K562 (cell line): ENCODE data around the gene IGDCC3. TPM values are rescaled to one million over a fixed set of nuclear protein-coding genes. Genes with fewer than 3 reads are reported as not detected.
"Not testable (repeated sequence)": the region's sequence is repeated elsewhere in the genome, so short reads cannot be mapped to it uniquely, and the experiment has no call there.

Experiments
- ATAC-seq: fragments of 200-7000 bp; cut with Tn5 transposase; 3 replicates; pipeline ENCODE4 v1.9.1; 2020; ENCODE audit warnings: moderate library complexity
- BruUV-seq: library from RNA; stranded (reverse); fragments of 400-500 nt; replicated peaks from 2 replicates; lab custom pipeline; 2021; lab: Mats Ljungman, UMichigan
- CTCF ChIA-PET: fragments of 300-600 bp; formaldehyde crosslinking; extraction: SDS; loops from one replicate; lab custom pipeline; 2021; ENCODE audit warnings: low intra/inter-chr PET ratio; lab: Yijun Ruan, JAX
- POLR2A ChIA-PET: fragments of 300-600, 350-650 bp; sonication (Branson Sonifier 250); formaldehyde crosslinking; extraction: SDS; loops from one replicate; lab custom pipeline; 2021; ENCODE audit warnings: antibody characterized with exemption, inconsistent platforms; lab: Yijun Ruan, JAX
- DNase-seq, 4 experiments: peaks; one replicate each; pipeline versions ENCODE4 v3.0.0 to v3.0.0-alpha.2; 2011 to 2018; ENCODE audit warnings: low spot score in 3 of 4, mixed read lengths in 3 of 4; ENCODE audit errors: extremely low read depth in 1 of 4
- FAIRE-seq: peaks from 2 replicates; lab custom pipeline; 2011; peaks lifted over from hg19 to GRCh38; lab: Jason Lieb, UNC
- H2AFZ ChIP-seq: 2 replicates; pipeline ENCODE4 v1.6.0; 2011; ENCODE audit warnings: low read depth, low read length, control low read depth, inconsistent platforms
- H3K27ac ChIP-seq: fragments of 200-600 bp; 3 replicates; pipeline ENCODE4 v1.8.0; 2011; ENCODE audit warnings: low read depth, mild to moderate bottlenecking, control low read depth, inconsistent platforms, low read length, moderate library complexity, mixed read lengths; ENCODE audit errors: extremely low read depth
- H3K27me3 ChIP-seq, 2 experiments: fragments of 300-600 bp in 1 of 2; 2 replicates in 1 of 2; 3 replicates in 1 of 2; pipeline versions ENCODE4 v1.6.0 to v1.8.0; 2011; ENCODE audit warnings: inconsistent platforms in 2 of 2, low read length in 2 of 2, mild to moderate bottlenecking in 1 of 2, mixed read lengths in 1 of 2, moderate library complexity in 1 of 2; ENCODE audit not compliant: control insufficient read depth in 2 of 2, insufficient read depth in 2 of 2
- H3K36me3 ChIP-seq: fragments of 300-600 bp; 3 replicates; pipeline ENCODE4 v1.8.0; 2011; ENCODE audit warnings: mild to moderate bottlenecking, low read length, inconsistent platforms; ENCODE audit not compliant: control insufficient read depth, insufficient read depth
- H3K4me1 ChIP-seq, 2 experiments: fragments of 200-600 bp in 1 of 2; replicated peaks in 1 of 2; 2 replicates in 1 of 2; 3 replicates in 1 of 2; pipeline versions ENCODE4 v1.5.1 to v1.8.0; 2011; ENCODE audit warnings: inconsistent platforms in 2 of 2, low read length in 2 of 2, mild to moderate bottlenecking in 1 of 2, mixed read lengths in 1 of 2, moderate library complexity in 1 of 2; ENCODE audit not compliant: control insufficient read depth in 2 of 2, insufficient read depth in 2 of 2
- H3K4me2 ChIP-seq: 2 replicates; pipeline ENCODE4 v1.6.1; 2011; ENCODE audit warnings: low read length, control low read depth, inconsistent platforms, mixed read lengths; ENCODE audit not compliant: insufficient read depth
- H3K4me3 ChIP-seq: fragments of 200-600 bp; sonication (generic), shearing (Covaris generic); 2 replicates; pipeline ENCODE4 v1.5.1; 2016; ENCODE audit warnings: control low read depth, inconsistent platforms
- H3K79me2 ChIP-seq: fragments of 200-600 bp; 3 replicates; pipeline ENCODE4 v1.8.0; 2011; ENCODE audit warnings: low read length, inconsistent platforms; ENCODE audit not compliant: control insufficient read depth, insufficient read depth
- H3K9ac ChIP-seq, 2 experiments: 2 replicates each; pipeline versions ENCODE4 v1.6.0 to v1.6.1; 2011; ENCODE audit warnings: low read depth in 2 of 2, low read length in 2 of 2, control low read depth in 1 of 2, inconsistent platforms in 1 of 2, mild to moderate bottlenecking in 1 of 2, mixed read lengths in 1 of 2; ENCODE audit not compliant: insufficient read depth in 1 of 2
- H3K9me1 ChIP-seq: one replicate; pipeline ENCODE4 v1.6.0; 2011; ENCODE audit warnings: inconsistent platforms, mild to moderate bottlenecking, low read length, moderate library complexity; ENCODE audit not compliant: control insufficient read depth, insufficient read depth
- H3K9me3 ChIP-seq: replicated peaks from 2 replicates; pipeline ENCODE4 v1.5.1; 2011; ENCODE audit warnings: low read depth, low read length, inconsistent platforms; ENCODE audit not compliant: control insufficient read depth, insufficient read depth
- H4K20me1 ChIP-seq: replicated peaks from 2 replicates; pipeline ENCODE4 v1.6.1; 2011; ENCODE audit warnings: low read length, inconsistent platforms, mixed read lengths; ENCODE audit not compliant: control insufficient read depth, insufficient read depth
- ADNP ChIP-seq: fragments of 200-800 bp; sonication (Bioruptor generic); IDR thresholded peaks from 2 replicates; pipeline ENCODE4 v1.6.1; 2016; ENCODE audit warnings: missing genetic modification characterization, missing compliant biosample characterization
- BCOR ChIP-seq: fragments of 450-650 bp; IDR thresholded peaks from 2 replicates; pipeline ENCODE4 v1.6.1; 2016
- ESRRA ChIP-seq: fragments of 450-650 bp; IDR thresholded peaks from 2 replicates; pipeline ENCODE4 v1.6.1; 2014; ENCODE audit warnings: low read depth, mild to moderate bottlenecking, moderate library complexity, borderline replicate concordance
- RBM25 ChIP-seq: fragments of 200-400 bp; formaldehyde crosslinking; IDR thresholded peaks from 2 replicates; pipeline ENCODE4 v1.6.1; 2018; ENCODE audit warnings: low read length, low read depth, moderate library complexity; ENCODE audit not compliant: severe bottlenecking
- YY1 ChIP-seq, 3 experiments: IDR thresholded peaks; 2 replicates each; pipeline ENCODE4 v1.6.1; 2011; ENCODE audit warnings: low read length in 2 of 3, mild to moderate bottlenecking in 2 of 3, moderate library complexity in 2 of 3, borderline replicate concordance in 1 of 3, control low read depth in 1 of 3, low read depth in 1 of 3; ENCODE audit not compliant: insufficient read depth in 3 of 3, insufficient replicate concordance in 2 of 3, control insufficient read depth in 1 of 3, insufficient read length in 1 of 3; ENCODE audit errors: extremely low read depth in 1 of 3
- WGBS: fragments of 100-300 bp; shearing (Covaris generic); methylation state at CpG from one replicate; pipeline ENCODE4 v1.1.6; 2016; ENCODE audit warnings: low coverage, mixed read lengths; ENCODE audit not compliant: insufficient coverage; ENCODE audit errors: missing lambda C conversion rate; 5-methylcytosine and 5-hydroxymethylcytosine counted together
- in situ Hi-C: fragments of 300-500 bp; cut with MboI; formaldehyde crosslinking; loops from 4 replicates; pipeline ENCODE4 v1.15.0; 2018; ENCODE audit warnings: inconsistent platforms, mixed read lengths
- intact Hi-C: fragments of 100-400 bp; cut with micrococcal nuclease; formaldehyde crosslinking; loops from 2 replicates; pipeline ENCODE4 v1.14.2; 2022
- polyA plus RNA-seq, 8 experiments: library from polyadenylated mRNA; depleted of rRNA in 4 of 8; stranded (reverse) in 5 of 8; unstranded in 3 of 8; fragments of >200 nt; fragmentation: Nextera tagmentation in 2 of 8; fragmentation: Illumina TruSeq in 1 of 8; extraction: Ambion mirVana in 2 of 8; extraction: Trizol in 1 of 8; gene quantifications; 2 replicates each; pipeline versions ENCODE4 v1.2.1 to v1.2.3, GENCODE V29; 2011 to 2014; ENCODE audit warnings: inconsistent platforms in 1 of 8, missing spikeins in 1 of 8
- total RNA-seq, 7 experiments: library from RNA; depleted of rRNA in 6 of 7; stranded (reverse); fragments of >200 nt in 6 of 7; fragmentation: Illumina TruSeq in 2 of 7; extraction: Trizol in 2 of 7; gene quantifications; 2 replicates each; pipeline versions ENCODE4 v1.2.1 to v1.2.3, GENCODE V29; 2011 to 2021; ENCODE audit warnings: low replicate concordance in 1 of 7
- TF ChIP-seq, protein P1 (sequence below): IDR thresholded peaks from 2 replicates; pipeline ENCODE4 v1.6.1; 2016; ENCODE audit warnings: missing genetic modification characterization, missing compliant biosample characterization

Gene IGDCC3
- total and polyA plus RNA-seq, 9 of the 15 experiments (the other 6 are each of a cell fraction or from before 2014, with no cell fraction given), result not detected

DNA sequence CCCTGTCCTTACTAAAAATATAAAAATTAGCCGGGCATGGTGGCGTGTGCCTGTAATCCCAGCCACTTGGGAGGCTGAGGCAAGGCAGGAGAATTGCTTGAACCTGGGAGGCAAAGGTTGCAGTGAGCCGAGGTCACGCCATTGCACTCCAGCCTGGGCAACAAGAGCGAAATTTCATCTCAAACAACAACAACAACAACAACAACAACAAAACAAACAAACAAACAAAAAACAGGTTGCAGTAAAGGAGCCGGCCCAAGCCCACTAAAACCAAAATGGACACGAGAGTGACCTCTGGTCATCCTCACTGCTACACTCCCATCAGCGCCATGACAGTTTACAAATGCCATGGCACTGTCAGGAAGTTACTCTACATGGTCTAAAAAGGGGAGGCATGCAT, 30.0 kb downstream of the IGDCC3 start:
- H3K4me1 ChIP-seq, ATAC-seq, CTCF ChIA-PET, H3K4me3 ChIP-seq, in situ Hi-C loops, POLR2A ChIA-PET, H3K9ac ChIP-seq, H3K4me2 ChIP-seq, H3K79me2 ChIP-seq, FAIRE-seq, H3K36me3 ChIP-seq, H2AFZ ChIP-seq, intact Hi-C loops, BruUV-seq, H3K9me3 ChIP-seq, H4K20me1 ChIP-seq, H3K27ac ChIP-seq, H3K9me1 ChIP-seq, DNase-seq: not testable (repeated sequence)
- H3K27me3 ChIP-seq, result peaks cover 17 to 20% of the 10 kb centered on the region in 2 experiments; a peak in 3 of 5 replicates
- peak in 1 of 3 experiments; percentile 50 for TF ChIP-seq YY1 (IDR thresholded peaks at IDR 0.05; ENCODE audit: borderline replicate concordance in 1 of 3, control insufficient read depth in 1 of 3, extremely low read depth in 1 of 3, insufficient read depth in 3 of 3, insufficient read length in 1 of 3, insufficient replicate concordance in 2 of 3, low read depth in 1 of 3, low read length in 2 of 3)
- WGBS, result 26% methylated on average over 8 of the region's 8 CpGs

DNA sequence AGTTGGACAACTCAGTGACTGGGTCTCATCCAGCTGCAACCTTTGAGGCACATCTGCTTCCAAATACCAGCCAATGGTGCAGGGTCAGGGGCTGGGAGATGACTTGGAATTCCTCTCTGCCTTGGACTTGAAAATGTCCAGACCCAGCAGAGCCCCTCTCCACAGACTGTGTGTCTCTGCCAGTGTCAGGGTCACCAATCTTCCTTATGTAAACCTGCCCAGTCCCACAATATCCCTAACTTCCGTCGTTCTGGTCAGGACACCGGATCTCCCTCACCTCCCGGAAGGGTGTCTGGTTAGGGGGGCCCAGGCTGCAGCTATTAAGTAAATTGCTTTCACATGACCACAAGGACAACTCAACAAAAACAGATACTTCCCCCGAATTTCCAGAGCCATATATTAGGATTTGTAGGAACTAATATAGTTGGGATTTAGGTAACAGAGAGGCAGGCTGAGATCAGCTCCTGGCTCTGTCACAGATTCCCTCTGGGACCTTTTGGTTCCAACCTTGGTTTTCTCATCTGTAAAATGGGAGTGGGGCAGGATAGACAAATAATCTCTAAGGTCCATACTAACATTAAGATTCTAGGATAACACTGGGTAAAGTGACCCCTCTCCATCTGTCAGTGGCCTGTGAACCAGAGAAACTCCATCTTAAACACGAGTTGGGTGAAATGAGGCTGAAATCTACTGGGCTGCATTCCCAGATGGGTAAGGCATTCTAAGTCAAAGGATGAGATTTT, 30.8 kb downstream of the IGDCC3 start:
- peaks cover 20 to 27% of the 10 kb centered on the region in 2 experiments; a peak in 4 of 5 replicates for H3K27me3 ChIP-seq
- in situ Hi-C loops (no loop called here), intact Hi-C loops (no loop called here)
- DNase-seq, result no peak
- no peak overlapping the region for H3K27ac ChIP-seq
- FAIRE-seq, result no peak
- no TSS peak for BruUV-seq
- H4K20me1 ChIP-seq, result peaks cover 4% of the 10 kb centered on the region; the same call in 1 of the 2 replicates
- CTCF ChIA-PET, result no interaction called here
- no peaks in the 10 kb centered on the region for H3K9me1 ChIP-seq
- 13% methylated on average over 6 of the region's 6 CpGs for WGBS
- no peak overlapping the region for H3K4me3 ChIP-seq
- H3K36me3 ChIP-seq, result no peaks in the 10 kb centered on the region
- no peak overlapping the region for H3K4me2 ChIP-seq
- no peaks in the 10 kb centered on the region for H3K79me2 ChIP-seq
- H2AFZ ChIP-seq, result no peak overlapping the region
- H3K9me3 ChIP-seq, result no peaks in the 10 kb centered on the region
- TF ChIP-seq BCOR, result peak; percentile 42; the same call in 1 of the 2 replicates
- TF ChIP-seq, protein P1, sequence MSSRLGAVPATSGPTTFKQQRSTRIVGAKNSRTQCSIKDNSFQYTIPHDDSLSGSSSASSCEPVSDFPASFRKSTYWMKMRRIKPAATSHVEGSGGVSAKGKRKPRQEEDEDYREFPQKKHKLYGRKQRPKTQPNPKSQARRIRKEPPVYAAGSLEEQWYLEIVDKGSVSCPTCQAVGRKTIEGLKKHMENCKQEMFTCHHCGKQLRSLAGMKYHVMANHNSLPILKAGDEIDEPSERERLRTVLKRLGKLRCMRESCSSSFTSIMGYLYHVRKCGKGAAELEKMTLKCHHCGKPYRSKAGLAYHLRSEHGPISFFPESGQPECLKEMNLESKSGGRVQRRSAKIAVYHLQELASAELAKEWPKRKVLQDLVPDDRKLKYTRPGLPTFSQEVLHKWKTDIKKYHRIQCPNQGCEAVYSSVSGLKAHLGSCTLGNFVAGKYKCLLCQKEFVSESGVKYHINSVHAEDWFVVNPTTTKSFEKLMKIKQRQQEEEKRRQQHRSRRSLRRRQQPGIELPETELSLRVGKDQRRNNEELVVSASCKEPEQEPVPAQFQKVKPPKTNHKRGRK (tag), result no peak
- peak; percentile 66 for TF ChIP-seq RBM25
- TF ChIP-seq ESRRA, result no peak
- TF ChIP-seq ADNP (tag), result peak; percentile 41; the same call in 1 of the 2 replicates
- TF ChIP-seq, all 486 proteins: peak for 3
- Histone ChIP-seq H3K4me1 (no peaks in the 10 kb centered on the region), H3K9ac (no peak overlapping the region)
- ATAC-seq, result no peak
- POLR2A ChIA-PET, result interaction anchor here (0.6 to 1.7 kb wide), 3 partner anchors 13 to 42 kb away, joined by 3 to 5 read pairs (median 4); partner anchors contain the start of gene RNU5B-1
